Endodermal cell (in vitro differentiated cells): Measurements from ENCODE around the gene PMS1. TPM values are rescaled to one million over a fixed set of nuclear protein-coding genes. Genes with fewer than 3 reads are reported as not detected.

Experiments used
- DNase-seq: peaks from one replicate; pipeline ENCODE4 v3.0.0-alpha.2; 2017
- H3K27ac ChIP-seq: 2 replicates; pipeline ENCODE4 v1.5.1; 2013; ENCODE audit warnings: mild to moderate bottlenecking, low read depth, low read length, moderate library complexity
- H3K27me3 ChIP-seq: 2 replicates; pipeline ENCODE4 v1.6.1; 2013; ENCODE audit warnings: mild to moderate bottlenecking, low read length, moderate library complexity; ENCODE audit not compliant: insufficient read depth, control insufficient read depth, poor library complexity, severe bottlenecking
- H3K36me3 ChIP-seq: 2 replicates; pipeline ENCODE4 v1.7.0; 2013; ENCODE audit warnings: mild to moderate bottlenecking, low read length, moderate library complexity; ENCODE audit not compliant: control insufficient read depth, insufficient read depth
- H3K4me1 ChIP-seq: one replicate; pipeline ENCODE4 v1.7.0; 2013; ENCODE audit warnings: low read length; ENCODE audit not compliant: control insufficient read depth, insufficient read depth
- H3K4me3 ChIP-seq: 2 replicates; pipeline ENCODE4 v1.5.1; 2013; ENCODE audit warnings: mild to moderate bottlenecking, low read length, moderate library complexity
- H3K9ac ChIP-seq: 2 replicates; pipeline ENCODE4 v1.6.1; 2013; ENCODE audit warnings: mild to moderate bottlenecking, low read length, moderate library complexity; ENCODE audit not compliant: poor library complexity, severe bottlenecking; ENCODE audit errors: extremely low read depth
- H3K9me3 ChIP-seq: 2 replicates; pipeline ENCODE4 v1.6.1; 2013; ENCODE audit warnings: mild to moderate bottlenecking, low read length, moderate library complexity; ENCODE audit not compliant: control insufficient read depth
- H3K27ac Mint-ChIP-seq: 2 replicates; pipeline ENCODE4 v1.8.0; 2020; ENCODE audit warnings: mixed read lengths
- H3K27me3 Mint-ChIP-seq: 2 replicates; pipeline ENCODE4 v1.8.0; 2021; ENCODE audit warnings: mild to moderate bottlenecking, mixed read lengths; ENCODE audit not compliant: insufficient read depth
- H3K36me3 Mint-ChIP-seq: 2 replicates; pipeline ENCODE4 v1.8.0; 2020; ENCODE audit warnings: low read depth, mixed read lengths
- H3K4me1 Mint-ChIP-seq: 2 replicates; pipeline ENCODE4 v1.8.0; 2020; ENCODE audit warnings: mixed read lengths
- H3K4me3 Mint-ChIP-seq: 2 replicates; pipeline ENCODE4 v1.8.0; 2020; ENCODE audit warnings: mild to moderate bottlenecking, moderate library complexity, mixed read lengths
- H3K9me3 Mint-ChIP-seq: 2 replicates; pipeline ENCODE4 v1.8.0; 2020; ENCODE audit warnings: mild to moderate bottlenecking, mixed read lengths
- WGBS, 2 experiments: methylation state at CpG; one replicate each; pipeline versions ENCODE4 v1.1.5 to v1.1.7; 2013; ENCODE audit warnings: missing lambda C conversion rate in 2 of 2, mixed read lengths in 1 of 2; ENCODE audit not compliant: insufficient coverage in 1 of 2, insufficient read length in 1 of 2; 5-methylcytosine and 5-hydroxymethylcytosine counted together
- total RNA-seq, 2 donors: library from RNA; stranded (reverse); fragmentation: NEBNext Ultra II Directional in 1 of 2; extraction: Animal tissue kit (Norgen Biotek cat#: 25700) in 1 of 2; gene quantifications; 2 replicates in 1 of 2; 3 replicates in 1 of 2; pipeline ENCODE4 v1.2.1, GENCODE V29; 2021
- TF ChIP-seq, protein P1 (sequence below): fragments of 200-600 bp; sonication (generic); conservative IDR thresholded peaks from 2 replicates; pipeline ENCODE4 v1.5.0; 2021; ENCODE audit warnings: antibody characterized with exemption, mild to moderate bottlenecking

PMS1 gene
- total RNA-seq, 2 donors from 2014 or later = 51.9 to 61.5 TPM

DNA sequence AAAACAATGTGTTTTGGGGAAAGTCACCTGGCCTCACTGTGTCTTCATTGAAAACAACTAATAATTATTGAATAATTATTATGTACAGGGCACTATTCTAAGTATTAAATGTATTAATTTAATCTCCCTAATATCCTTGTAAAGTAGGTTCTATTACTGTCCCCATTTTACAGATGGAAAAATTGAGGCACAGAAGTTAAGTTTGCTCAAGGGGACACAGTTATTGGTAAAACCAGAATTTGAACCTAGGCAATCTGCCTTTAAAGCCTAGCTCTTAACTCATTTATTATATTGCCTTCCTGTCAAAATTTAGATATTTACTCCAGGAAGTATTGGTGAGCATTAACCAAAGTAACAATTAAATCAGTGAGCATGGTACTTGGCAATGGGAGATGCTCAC lies 84.6 kb downstream of the PMS1 start:
- peaks cover 44% of the 10 kb centered on the region for H3K36me3 Mint-ChIP-seq
- Histone ChIP-seq H3K4me1 (no peaks in the 10 kb centered on the region), H3K27ac (no peak overlapping the region), H3K9me3 (no peaks in the 10 kb centered on the region), H3K4me3 (no peak overlapping the region), H3K36me3 (peaks cover 49% of the 10 kb centered on the region), H3K9ac (no peak overlapping the region), H3K27me3 (no peaks in the 10 kb centered on the region)
- H3K9me3 Mint-ChIP-seq = no peaks in the 10 kb centered on the region
- H3K27ac Mint-ChIP-seq = no peak overlapping the region
- no peak overlapping the region for H3K4me3 Mint-ChIP-seq
- TF ChIP-seq, protein P1, sequence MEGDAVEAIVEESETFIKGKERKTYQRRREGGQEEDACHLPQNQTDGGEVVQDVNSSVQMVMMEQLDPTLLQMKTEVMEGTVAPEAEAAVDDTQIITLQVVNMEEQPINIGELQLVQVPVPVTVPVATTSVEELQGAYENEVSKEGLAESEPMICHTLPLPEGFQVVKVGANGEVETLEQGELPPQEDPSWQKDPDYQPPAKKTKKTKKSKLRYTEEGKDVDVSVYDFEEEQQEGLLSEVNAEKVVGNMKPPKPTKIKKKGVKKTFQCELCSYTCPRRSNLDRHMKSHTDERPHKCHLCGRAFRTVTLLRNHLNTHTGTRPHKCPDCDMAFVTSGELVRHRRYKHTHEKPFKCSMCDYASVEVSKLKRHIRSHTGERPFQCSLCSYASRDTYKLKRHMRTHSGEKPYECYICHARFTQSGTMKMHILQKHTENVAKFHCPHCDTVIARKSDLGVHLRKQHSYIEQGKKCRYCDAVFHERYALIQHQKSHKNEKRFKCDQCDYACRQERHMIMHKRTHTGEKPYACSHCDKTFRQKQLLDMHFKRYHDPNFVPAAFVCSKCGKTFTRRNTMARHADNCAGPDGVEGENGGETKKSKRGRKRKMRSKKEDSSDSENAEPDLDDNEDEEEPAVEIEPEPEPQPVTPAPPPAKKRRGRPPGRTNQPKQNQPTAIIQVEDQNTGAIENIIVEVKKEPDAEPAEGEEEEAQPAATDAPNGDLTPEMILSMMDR = no peak
- no peak for DNase-seq
- H3K27me3 Mint-ChIP-seq = no peaks in the 10 kb centered on the region
- no peaks in the 10 kb centered on the region for H3K4me1 Mint-ChIP-seq

DNA sequence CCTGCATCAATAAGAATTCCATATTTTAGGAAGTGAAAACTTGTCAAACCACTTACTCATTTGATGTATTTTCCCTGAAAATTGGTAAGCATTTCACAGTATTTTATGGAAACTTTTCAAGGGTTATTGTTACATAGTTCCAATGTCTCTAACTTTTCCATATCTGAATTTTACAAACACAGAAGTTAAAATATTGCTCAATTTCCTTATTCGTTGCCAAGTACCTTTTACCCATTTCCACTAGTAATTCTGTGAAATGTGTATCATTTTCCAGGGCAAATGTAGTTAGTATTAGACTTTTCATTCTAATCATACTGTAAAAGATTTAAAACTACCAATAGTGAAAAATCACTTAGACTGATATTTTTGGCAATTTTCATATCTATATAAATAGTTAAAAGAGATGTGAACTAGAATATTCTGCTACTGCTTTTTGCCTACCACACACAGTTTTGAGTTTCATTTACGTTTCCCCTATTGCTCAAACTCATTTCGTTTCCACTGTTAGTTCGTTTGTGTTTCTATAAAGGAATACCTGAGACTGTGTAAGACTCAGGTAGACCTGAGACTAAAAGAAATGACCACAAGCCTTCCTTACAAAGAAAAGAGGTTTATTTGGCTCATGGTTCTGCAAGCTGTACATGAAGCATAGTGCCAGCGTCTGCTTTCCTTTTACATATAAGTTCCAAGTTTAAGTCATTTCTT lies 86.3 kb downstream of the PMS1 start:
- Histone ChIP-seq H3K4me1 (no peaks in the 10 kb centered on the region), H3K27me3 (no peaks in the 10 kb centered on the region), H3K27ac (no peak overlapping the region), H3K9me3 (no peaks in the 10 kb centered on the region), H3K4me3 (no peak overlapping the region), H3K36me3 (peaks cover 60% of the 10 kb centered on the region), H3K9ac (no peak overlapping the region)
- no peak overlapping the region for H3K4me3 Mint-ChIP-seq
- DNase-seq = no peak
- no peaks in the 10 kb centered on the region for H3K4me1 Mint-ChIP-seq
- TF ChIP-seq, protein P1 = no peak
- 97 to 100% methylated on average over 1 to 5 of the region's 5 CpGs for WGBS, 2 experiments
- H3K9me3 Mint-ChIP-seq = no peaks in the 10 kb centered on the region
- no peak overlapping the region for H3K27ac Mint-ChIP-seq
- H3K27me3 Mint-ChIP-seq = no peaks in the 10 kb centered on the region
- peaks cover 48% of the 10 kb centered on the region for H3K36me3 Mint-ChIP-seq

DNA sequence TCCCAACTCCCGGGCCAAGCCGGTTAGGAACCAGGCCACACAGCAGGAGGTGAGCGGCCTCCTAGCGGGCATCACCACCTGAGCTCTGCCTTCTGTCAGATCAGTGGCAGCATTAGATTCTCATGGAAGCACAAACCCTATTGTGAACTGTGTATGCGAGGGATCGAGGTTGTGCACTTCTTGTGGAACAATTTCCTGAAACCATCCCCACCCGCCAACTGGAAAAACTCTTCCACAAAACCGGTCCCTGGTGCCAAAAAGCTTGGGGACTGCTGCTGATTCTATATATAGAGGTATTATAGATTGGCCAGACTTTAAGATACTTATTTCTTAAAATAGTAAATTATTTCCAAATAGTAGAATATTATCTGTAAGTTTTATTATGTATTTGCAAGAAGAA lies 89.4 kb downstream of the PMS1 start:
- DNase-seq = no peak
- Histone ChIP-seq H3K9ac (no peak overlapping the region), H3K27me3 (no peaks in the 10 kb centered on the region), H3K27ac (no peak overlapping the region), H3K36me3 (peaks cover 57% of the 10 kb centered on the region), H3K9me3 (no peaks in the 10 kb centered on the region), H3K4me3 (no peak overlapping the region), H3K4me1 (no peaks in the 10 kb centered on the region)
- WGBS, 2 experiments = 95% methylated on average over 8 of the region's 8 CpGs; no CpG with 5 or more reads in 1 of the 2 experiments
- no peaks in the 10 kb centered on the region for H3K9me3 Mint-ChIP-seq
- H3K27me3 Mint-ChIP-seq = no peaks in the 10 kb centered on the region
- H3K4me3 Mint-ChIP-seq = no peak overlapping the region
- H3K27ac Mint-ChIP-seq = no peak overlapping the region
- H3K4me1 Mint-ChIP-seq = no peaks in the 10 kb centered on the region
- TF ChIP-seq, protein P1 = no peak
- peaks cover 55% of the 10 kb centered on the region for H3K36me3 Mint-ChIP-seq
